RKO (cell line): Measurements from ENCODE around the gene ANKLE1.

Source experiments
- DNase-seq: peaks from one replicate; pipeline ENCODE4 v3.0.0-alpha.2; 2016; ENCODE audit warnings: low spot score

The ANKLE1 gene

GRCh38 chr19:17325881-17326594 is 44.3 kb downstream of the ANKLE1 start:
- no peak for DNase-seq

- DNase-seq, result no peak
These were observed 44.9 kb downstream of the ANKLE1 start for GRCh38 chr19:17326595-17326966.

- DNase-seq, result no peak
These were observed 45.5 kb downstream of the ANKLE1 start for GRCh38 chr19:17327068-17327653.

- no peak for DNase-seq
These were observed 46.2 kb downstream of the ANKLE1 start for GRCh38 chr19:17327654-17328516.

- DNase-seq, result no peak
These were observed 47.0 kb downstream of the ANKLE1 start for GRCh38 chr19:17328517-17329365.

GRCh38 chr19:17329366-17330261 is 47.9 kb downstream of the ANKLE1 start:
- DNase-seq, result no peak

- DNase-seq, result no peak
These were observed 48.8 kb downstream of the ANKLE1 start for GRCh38 chr19:17330262-17331044.

- DNase-seq, result no peak
These were observed 49.4 kb downstream of the ANKLE1 start for GRCh38 chr19:17331045-17331558.

GRCh38 chr19:17332360-17332676 is 50.6 kb downstream of the ANKLE1 start:
- DNase-seq, result no peak

- DNase-seq, result peak; percentile 82
These were observed 51.2 kb downstream of the ANKLE1 start for GRCh38 chr19:17332677-17333581.

- peak; percentile 90 for DNase-seq
These were observed 52.1 kb downstream of the ANKLE1 start for GRCh38 chr19:17333611-17334413.

- peak; percentile 97 for DNase-seq
These were observed 53.0 kb downstream of the ANKLE1 start, which contains the start of gene ANO8 for GRCh38 chr19:17334414-17335409. Gene ANO8 (minus strand): TSS chr19:17334855. CDS start chr19:17334670, 185 bp downstream.

GRCh38 chr19:17335575-17335974 is 53.9 kb downstream of the ANKLE1 start:
- DNase-seq, result no peak
